GM19395 (cell line): ENCODE measurements around the gene CCPG1.

ENCODE experiments used
- ATAC-seq: cut with Tn5 transposase; IDR thresholded peaks from one replicate; pipeline ENCODE4 v1.9.1; 2021; ENCODE audit warnings: mild to moderate bottlenecking, moderate library complexity; ENCODE audit not compliant: unreplicated experiment

The CCPG1 gene

DNA sequence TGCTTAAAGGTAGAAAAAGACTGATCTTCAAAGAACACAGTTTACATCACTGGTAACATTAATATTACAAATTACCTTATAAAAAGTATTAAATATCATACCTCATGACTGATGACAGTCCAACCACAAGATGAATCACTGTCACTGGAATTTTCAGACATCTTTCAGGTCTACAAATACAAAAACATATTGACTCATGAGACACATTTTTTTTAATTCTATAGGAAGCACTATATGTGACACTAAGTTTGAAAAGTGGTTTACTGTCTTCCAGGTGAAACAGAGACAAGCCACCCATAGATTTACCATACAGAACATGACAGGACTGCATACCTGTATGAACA, 18.9 kb downstream of the CCPG1 start:
- no peak for ATAC-seq

DNA sequence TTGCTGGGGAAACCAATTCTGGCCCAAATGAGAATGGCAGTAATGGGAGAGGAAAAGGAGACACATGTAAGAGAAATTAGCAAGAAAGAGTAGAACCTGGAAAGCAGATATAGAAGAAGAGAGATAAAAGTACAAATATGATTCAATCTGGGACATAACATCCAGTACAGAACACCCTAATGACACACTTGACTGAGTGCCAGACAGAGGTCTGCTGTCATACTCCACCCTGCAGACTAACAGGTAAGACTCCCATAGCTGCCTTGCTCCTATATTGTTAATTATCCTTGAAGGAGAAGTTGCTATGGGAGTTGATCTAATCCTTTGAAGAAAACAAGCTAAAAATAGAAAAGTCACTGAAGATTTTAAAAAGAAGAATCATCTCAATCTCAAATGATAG, 21.1 kb downstream of the CCPG1 start:
- ATAC-seq: no peak

DNA sequence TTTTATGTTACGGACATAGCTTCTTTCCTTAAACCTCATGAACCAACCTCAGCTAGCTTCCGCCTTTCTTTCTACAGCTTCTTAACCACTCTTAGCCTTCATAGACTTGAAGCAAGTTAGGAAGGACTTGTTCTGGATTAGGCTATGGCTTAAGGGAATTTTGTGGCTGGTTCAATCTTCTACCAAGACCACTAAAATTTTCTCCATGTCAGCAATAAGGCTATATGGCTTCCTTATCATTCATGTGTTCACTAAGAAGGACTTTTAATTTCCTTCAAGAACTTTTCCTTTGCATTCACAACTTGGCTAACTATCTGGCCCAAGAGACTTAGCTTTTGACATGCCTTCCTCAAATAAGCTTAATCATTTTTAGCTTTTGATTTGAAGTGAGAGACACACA, 24.5 kb downstream of the CCPG1 start:
- ATAC-seq: no peak

DNA sequence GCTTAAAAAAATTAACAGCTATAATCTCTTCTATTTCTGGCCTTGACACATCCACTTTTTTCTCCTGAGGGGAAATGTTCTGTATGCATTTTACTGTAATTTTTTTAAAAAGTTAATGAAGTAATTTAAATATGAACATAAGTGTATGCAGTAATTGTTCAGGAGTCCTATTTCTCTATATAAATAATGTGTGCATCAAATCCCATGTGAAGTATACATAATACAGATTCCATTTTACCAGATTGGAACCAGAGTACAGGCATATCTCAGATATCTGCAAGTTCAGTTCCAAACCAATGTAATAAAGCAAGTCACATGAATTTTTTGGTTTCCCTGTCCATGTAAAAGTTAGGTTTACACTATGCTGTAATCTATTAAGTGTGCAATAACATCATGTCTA, 26.6 kb downstream of the CCPG1 start:
- no peak for ATAC-seq

DNA sequence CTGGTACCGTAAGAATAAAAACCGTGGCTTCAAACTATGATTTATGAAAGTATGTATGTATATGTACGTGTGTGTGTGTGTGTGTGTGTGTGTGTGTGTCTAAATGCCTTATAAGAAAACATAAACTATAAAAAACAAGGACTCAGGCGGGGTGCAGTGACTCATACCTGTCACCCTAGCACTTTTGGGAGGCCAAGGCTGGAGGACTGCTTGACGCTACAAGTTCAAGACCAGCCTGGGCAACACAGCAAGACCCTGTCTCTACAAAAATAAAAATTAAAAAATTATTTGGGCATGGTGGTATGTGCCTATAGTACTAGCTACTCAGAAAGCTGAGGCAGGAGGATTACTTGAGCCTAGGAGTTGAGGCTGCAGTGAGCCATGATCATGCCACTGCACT, 29.1 kb downstream of the CCPG1 start:
- no peak for ATAC-seq

DNA sequence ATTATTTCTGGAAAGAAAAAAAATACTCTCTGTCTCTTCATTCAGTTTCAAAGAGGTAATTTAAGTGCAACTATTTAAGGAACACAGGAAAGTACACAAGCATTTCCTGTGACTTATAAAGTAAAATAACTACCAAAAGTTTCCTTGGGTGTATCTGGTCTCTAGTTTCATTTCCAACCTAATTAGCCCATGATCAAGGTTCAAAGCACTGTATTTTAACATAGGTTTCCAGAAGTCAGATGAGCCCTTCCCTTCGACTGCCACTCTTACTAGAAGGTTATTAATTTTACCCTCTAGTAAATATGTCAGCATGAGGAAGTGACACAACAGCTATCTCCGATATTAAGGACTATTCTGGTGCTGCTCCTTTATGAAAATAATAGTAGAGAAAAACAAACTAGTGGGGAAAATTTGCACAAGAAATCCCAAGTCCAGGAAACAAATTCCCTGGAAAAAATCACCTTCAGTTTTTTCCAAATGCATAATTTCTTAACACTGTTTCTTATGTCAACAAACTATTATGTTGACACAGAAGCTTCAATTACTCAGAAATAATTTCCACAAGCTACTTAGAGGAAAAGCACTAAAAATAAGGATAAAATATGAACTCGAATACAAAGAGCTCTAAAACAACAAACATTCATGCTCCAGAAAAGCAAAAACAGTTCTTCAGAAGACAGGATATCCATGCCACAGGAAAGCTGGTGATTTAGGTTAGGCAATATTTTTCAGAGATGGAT, 35.3 kb downstream of the CCPG1 start:
- ATAC-seq: peak; percentile 53

DNA sequence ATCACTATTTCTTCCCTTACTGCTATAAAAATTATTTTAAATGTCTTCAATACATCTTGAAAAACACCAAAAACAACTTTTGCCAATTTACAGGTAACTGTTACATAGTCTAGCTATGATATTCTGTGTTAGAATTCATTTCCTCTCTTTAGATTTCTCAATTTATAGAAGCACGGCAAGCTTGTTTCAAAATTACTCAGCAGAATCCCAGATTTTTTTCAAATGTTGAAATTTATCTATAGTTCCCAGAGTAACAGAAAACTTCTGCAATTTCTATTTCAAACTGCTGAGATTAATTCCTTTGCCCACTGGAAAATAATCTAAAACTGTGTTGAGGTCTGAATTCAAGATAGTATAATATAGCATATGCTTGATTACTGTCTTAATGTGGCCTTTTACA, 41.2 kb downstream of the CCPG1 start:
- no peak for ATAC-seq

DNA sequence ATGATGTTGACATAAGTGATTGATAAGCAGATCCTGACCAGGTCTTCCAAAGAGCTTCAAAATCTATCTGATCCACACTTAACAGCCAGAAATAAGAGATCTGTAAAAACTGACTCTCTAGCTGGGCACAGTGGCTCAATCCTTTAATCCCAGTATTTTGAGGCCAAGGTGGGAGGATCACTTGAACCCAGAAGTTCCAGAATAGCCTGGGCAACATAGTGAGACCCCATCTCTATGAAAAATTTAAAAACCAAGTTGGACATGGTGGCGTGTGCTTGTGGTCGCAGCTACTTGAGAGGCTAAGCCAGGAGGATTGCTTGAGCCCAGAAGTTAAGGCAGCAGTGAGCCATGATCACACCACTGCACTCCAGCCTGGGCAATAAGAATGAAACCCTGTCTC, 45.5 kb downstream of the CCPG1 start:
- no peak for ATAC-seq

DNA sequence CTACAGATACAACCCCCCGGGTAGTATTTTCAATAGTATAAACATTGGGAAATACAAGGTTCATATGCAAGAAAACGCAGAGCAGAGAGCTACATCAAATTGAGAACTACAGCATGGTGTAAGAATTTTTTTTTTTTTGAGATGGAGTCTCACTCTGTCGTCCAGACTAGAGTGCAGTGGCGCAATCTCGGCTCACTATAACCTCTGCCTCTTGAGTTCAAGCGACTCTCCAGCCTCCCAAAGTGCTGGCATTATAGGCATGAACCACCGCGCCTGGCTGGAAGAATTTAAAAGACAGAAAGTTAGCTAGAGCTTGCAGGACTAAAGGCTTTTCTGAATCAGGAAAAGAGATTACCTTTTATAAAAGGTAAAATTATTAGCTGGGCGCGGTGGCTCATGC, 47.1 kb downstream of the CCPG1 start:
- no peak for ATAC-seq

DNA sequence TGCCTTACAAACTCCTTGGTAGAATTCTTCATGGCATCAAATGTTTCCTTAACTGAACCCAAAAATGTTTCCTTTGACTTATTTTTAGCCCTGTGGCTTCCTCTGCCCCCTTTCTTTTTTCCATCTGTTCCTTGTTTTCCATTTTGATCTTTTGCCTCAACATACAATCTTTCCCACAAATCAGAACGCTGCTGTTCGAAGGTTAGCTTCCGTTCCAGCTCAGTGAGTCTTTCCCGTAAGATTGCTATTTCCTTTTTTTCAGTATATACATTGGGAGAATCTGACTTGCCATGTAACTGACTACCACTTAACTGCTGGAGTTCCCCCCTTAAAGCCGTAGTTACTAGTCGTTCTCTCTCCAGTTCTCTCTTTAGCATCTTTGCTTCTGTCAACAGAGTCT, 47.9 kb downstream of the CCPG1 start:
- ATAC-seq: no peak

DNA sequence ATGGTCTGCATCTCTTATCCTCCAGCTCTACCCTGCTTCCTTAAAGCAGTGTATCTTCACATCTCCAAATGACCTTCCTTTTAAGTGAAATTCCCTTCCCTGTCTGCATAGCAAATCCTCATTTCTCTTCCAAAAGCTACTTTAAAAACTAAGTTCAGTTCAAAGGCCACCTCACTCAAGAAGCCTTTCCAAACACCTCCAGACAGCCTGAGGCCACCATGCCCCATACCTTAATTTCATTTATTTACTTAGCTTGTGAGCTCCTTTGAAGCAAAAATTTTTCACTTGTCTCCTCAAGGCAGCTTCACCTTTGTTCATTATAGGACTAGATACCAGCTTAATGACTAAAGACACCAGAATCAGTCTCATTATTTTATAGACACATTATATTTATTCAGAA, 49.7 kb downstream of the CCPG1 start:
- no peak for ATAC-seq

DNA sequence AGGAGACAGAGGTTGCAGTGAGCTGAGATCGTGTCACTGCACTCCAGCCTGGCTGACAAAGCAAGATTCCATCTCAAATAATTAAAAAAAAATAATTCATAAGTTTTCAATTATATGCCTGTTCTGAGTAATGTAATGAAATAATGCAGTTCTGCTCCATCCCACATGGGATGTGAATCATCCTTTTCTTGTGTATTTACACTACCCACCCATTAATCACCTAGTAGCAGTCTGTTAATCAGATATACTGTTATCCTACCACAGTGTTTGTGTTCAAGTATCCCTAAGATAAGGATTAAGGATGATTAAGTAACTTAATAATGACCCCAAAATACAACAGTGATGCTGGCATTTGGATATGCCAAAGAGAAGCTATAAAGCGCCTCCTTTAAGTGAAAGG, 50.4 kb downstream of the CCPG1 start:
- ATAC-seq: no peak

DNA sequence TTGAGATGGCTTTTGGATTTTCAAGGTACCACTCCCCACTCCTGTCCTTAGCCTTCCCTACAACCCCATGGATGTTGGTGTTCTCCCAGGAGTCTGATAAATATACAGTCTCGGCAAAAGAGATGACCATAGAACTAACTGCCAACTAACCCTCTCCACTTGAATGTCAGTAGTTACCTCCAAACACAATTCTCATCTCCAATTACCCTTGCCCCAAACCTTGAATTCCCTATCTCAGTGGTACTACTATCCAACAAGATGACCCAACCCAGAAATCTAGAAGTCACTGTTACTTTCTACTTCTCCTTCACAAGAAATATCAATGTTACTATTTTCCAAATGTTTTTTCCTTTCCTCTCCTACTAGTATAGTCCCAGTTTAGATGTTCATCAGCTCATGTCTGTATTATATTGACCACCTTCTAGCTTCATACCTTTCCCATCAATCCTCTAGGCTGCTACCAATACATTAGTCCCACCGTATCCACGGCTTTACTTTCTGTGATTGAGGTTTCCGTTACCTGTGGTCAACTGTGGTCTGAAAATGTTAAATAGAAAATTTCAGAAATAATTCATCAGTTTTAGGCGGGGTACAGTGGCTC, 51.1 kb downstream of the CCPG1 start:
- ATAC-seq: no peak

DNA sequence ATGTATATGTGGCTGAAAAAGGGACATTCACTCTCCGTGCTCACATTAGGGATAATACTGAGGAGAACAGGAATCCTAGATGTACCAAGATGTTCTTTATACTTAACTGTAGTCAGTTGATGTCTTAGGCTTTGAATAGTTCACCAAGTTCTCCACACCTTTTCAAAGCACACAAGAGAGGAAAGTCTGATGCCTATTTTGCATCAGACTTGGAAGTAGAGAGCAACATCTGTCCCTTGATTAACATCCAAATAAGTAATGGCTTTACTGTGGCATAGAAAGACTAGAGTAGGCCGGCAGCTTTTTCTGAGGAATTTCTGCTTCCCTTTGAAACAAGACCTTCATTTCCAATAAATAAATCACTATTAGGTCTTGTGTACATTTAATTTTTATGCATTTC, 55.1 kb downstream of the CCPG1 start:
- ATAC-seq: no peak

DNA sequence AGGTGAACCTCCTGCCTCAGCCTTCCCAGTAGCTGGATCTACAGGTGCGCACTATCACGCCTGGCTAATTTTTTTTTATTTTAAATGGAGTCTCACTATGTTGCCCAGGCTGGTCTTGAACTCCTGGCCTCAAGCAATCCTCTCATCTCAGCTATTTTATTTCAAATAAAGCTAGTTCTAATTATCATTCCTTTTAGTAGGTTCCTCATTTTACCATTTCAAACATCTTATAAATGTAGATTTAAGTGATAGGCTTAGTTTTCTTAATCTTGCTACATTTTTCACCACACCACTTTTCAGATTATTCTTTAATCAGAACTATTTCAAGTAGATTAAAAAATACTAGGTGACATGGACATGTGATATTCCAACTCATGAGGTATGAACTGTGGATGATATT, 58.9 kb downstream of the CCPG1 start:
- no peak for ATAC-seq

DNA sequence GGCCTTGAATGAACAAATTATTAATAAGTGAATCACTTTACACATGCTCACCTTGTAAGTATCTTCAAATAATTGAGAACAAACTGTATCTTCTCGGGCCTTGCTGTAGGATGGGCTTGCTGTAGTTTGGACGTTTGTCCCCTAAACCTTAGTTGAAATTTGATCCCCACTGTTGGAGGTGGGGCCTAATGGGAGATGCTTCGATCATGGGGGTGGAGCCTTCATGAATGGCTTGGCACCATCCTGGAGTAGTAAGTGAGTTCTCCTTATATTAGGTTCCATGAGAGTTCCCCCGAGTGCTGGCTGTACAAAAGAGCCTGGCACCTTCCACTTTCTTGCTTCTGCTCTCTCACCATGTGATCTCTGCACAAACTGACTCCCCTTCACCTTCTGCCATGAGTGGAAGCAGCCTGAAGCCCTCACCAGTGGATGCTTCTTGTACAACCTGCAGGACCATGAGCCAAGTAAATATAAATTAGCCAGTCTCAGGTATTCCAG, 59.8 kb downstream of the CCPG1 start:
- no peak for ATAC-seq

DNA sequence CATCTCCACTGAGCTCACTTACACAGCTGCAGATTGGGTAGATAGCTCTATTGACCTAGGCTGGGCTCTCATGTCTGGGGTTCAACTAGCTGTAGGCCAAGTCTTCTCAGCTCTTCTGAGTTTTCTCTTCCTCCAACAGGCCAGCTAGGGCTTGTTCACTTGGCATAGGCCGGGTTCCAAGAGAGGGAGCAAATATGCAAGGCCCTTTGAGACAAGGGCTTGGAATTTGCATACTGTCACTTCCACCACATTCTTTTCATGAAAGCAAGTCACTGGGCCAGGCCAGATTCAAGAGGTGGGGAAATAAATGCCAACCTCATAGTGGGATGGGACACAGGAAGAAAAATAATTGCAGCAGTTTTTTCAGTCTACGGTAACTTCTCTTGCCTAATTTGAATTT, 64.0 kb downstream of the CCPG1 start:
- no peak for ATAC-seq

DNA sequence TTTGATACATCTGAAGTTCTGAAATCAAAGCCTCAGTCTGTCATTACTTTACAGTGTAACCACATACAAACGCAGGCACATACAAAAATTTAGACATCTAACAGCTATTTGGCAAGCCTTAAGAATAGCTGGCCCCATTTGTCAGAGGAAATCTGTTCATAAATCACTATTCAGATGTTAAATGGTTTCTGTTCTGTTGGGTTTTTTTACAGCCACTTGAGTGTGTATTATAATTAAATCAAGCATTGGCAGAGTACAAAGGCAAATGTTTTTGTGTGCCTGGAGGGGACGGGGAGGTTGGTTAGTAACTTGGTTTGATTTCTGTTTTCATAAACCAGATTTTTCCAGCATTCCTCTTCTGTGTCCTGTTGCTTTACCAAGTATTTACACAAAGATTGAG, 65.0 kb downstream of the CCPG1 start:
- no peak for ATAC-seq

DNA sequence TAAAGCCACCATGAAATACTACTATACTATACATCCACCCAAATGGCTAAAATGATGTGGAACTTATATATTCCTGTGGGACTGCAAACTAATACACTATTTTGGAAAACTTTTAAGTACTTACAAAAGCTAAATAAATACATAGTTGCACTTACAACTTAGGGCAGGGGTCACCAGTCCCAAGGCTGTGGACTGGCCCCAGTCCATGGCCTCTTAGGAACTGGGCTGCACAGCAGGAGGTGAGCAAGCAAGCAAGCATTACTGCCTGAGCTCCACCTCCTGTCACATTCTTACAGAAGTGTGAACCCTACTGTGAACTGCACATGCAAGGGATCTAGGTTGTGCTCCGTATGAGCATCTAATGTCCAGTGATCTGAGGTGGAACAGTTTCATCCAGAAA, 71.0 kb downstream of the CCPG1 start:
- ATAC-seq: no peak

DNA sequence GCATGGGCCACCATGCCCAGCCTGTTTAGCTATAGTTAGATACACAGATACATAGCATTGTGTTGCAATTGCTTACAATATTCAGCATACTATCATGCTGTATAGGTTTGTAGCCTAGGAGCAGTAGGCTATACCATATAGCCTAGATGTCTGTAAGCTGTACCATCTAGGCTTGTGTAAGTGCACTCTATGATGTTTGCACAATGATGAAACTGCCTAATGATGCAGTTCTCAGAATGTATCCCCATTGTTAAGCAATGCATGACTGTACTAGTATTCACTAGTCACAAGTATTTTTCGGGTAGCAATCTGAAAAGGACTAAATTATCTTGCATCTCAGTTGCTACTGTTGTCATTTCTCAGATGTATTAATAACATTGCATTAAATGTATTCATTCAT, 73.2 kb downstream of the CCPG1 start:
- no peak for ATAC-seq

DNA sequence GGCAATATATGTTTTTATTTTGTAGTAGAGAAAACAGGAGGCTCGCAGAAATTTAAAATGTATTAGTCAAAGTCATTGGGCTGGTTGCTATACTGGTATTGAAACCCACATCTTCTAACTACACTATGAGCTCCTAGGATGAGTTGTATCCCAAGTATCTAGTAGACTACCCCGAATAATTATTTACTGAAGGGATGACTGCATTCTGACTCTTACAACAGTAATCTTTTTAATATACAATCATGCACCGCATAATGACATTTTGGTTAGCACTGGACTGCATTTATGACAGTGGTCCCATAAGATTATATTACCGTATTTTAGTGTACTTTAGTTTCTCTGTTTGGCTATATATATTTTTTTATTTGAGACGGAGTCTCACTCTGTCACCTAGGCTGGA, 73.8 kb downstream of the CCPG1 start:
- no peak for ATAC-seq

DNA sequence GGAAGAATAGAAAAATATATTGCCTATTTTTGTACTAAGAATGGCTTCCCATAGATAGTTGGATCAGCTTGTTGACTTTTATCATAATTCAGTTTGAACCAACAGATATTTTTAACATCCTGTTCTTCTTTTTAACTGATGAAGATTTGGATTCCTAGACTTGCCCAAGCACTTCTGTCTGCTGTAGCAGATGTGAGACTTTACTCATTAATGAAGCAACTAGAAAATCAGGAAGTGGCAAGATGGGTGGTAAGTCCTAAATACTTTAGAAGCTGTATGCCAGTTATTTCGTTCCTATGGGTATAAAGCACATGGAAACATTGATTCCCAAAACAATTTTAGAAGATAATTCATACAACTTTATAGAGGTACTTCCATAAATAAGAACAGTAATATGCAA, 80.8 kb downstream of the CCPG1 start:
- ATAC-seq: no peak

DNA sequence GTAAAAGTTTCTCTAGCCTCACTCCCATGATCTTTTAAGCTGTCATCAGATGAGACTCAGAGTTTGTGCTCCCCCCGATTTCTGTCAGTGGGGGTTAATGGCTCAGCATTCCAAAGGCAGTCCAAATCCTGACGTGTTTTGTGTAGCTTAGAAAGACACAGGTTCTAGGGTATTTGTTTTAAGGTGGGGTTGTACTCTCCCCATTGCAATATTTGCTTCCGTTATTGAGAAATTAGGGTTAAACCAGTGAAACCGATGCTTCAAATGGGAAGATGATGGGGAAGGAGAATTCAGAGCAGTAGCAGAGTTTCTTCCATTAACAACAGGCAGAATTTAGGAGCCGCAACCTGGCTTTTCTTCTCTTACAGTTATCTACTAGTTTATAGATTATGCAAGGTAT, 85.7 kb downstream of the CCPG1 start:
- ATAC-seq: no peak
